IPS-NIHi7 (cell line): ENCODE data around the gene CITED4.

Experiments
- DNase-seq: peaks from one replicate; pipeline ENCODE4 v3.0.0; 2012; ENCODE audit warnings: mixed read lengths; ENCODE audit errors: extremely low spot score

CITED4 gene

DNA sequence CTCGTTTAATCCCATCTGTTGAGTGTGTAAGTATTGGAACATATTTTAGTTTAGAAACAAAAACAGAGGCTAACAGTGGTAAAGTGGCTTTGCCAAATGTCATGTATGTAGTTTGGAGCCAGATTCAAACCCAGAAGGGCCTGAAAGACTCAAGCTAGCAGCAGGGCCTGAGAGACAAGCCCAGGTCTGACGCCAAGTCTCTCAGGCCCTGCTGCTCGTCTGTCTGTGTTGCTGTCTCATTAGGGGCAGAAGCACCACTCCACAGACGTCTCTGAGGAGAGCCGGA lies 8.3 kb downstream of the CITED4 start:
- DNase-seq: no peak

DNA sequence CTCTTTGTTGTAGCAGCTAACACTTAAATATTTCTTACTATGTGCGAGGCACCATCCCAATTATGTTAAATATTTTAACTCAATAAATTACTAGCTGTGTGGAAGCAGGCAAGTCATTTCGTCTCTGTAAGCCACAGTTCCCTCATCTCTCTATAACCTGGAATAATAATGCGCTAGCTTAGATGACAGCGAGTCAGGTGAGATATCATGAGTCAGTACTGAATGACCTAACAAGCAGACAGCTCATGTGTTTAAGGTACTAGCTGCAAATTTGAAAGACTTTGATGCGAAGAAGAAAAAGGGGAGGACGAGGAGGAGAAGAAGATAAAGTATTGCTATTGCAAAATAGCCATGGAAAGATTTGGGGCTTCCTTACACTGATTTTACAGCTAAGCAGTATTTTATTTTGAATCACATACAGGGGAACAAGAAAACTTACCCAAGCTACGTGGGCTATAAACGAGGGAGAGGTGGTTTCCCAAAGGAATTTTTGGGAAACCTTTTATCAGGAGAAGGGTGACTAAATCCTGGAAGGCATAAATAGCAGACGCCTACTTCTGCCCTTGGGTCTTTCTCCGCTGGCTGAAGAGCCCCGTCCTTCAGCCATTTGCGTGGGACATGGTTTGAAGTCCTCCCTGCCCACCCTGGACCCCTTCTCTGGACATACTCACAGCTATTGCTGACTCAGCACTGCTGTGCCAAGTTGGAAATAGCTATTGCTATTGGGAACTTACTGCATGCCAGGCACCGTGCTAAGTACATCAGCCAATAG lies 8.9 kb downstream of the CITED4 start:
- DNase-seq: no peak

DNA sequence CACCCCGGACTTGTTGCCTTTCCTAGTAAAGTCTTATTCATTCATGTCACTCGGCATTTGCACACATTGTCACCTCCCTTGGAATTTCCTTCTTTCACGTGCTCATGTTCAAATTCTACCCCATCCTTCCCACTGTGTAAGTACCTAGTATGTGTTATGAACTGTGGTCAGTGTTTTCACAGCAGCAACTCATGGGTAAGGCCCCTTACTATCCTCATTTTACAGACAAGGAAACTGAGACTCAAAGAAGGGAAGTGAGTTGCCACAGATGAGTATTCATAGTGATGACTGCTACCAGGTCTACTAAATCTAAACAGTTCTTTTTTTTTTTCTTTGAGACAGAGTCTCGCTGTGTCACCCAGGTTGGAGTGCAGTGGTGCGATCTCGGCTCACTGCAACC lies 10.5 kb downstream of the CITED4 start:
- DNase-seq: no peak

DNA sequence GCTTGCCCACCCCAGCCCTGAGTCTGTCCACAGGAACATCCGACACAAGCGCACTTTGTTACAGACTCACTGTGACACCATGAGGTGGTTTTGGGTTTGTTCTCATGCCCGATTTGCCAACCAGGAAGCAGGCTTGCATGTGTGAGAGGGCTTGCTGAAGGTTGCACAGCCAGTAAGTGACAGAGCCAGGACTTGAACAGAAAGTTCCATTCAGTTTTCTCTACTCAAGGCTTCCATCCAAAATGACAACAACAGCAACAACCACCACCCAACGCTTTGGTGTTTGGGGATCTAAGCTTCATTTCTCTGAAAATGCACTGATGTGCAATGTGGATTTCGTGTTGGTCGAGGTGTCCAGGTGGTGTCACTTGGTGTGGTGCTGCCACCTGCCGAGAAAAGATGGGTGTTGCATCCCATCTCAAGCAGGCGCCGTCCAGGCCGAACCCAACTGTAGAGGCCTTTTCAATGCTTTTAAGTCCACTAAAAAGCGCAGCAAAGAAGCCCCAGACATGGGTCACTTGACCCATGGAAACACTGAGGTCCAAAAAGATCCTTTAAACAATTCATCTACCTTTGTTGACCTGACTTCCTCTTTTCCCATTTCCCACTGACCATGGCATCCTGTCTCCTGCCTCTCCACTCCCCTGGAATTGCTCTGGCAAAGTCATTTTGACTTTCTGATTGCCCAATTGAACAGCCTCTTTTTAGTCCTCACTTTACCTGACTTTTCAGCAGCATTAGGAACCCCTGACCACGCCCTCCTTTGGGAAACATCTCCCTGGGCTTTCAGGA lies 12.2 kb downstream of the CITED4 start:
- peak; percentile 77 for DNase-seq

DNA sequence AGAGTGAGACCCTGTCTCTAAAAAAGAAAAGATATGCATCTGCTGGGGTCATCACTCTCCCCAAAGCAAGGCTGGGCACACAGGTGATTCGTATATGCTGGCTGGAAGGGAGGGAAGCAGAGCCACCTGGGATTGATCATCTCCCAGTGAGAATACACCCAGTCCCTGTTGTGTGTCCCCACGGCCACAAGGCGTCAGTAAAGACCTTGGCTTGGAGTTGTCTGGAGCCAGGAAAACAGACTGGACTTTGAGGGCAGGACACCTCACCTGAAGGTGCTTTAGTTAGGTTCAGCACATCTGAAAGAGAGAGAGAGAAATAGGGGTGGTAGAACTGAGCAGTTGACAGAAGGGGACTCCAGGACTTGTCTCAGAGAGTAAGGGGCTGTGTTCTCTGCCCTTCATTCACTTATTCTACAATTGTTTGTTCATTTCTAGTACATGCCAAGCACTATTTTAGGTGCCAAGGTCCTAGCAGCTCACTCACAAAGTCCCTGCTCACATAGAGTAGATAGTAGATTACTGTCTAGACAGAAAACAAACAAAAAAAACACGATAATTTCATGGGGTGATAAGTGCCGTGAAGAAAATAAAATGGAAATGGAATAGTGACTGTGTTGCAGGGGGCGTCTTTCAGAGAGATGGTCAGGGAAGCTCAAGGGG lies 13.5 kb downstream of the CITED4 start:
- peak; percentile 84 for DNase-seq

DNA sequence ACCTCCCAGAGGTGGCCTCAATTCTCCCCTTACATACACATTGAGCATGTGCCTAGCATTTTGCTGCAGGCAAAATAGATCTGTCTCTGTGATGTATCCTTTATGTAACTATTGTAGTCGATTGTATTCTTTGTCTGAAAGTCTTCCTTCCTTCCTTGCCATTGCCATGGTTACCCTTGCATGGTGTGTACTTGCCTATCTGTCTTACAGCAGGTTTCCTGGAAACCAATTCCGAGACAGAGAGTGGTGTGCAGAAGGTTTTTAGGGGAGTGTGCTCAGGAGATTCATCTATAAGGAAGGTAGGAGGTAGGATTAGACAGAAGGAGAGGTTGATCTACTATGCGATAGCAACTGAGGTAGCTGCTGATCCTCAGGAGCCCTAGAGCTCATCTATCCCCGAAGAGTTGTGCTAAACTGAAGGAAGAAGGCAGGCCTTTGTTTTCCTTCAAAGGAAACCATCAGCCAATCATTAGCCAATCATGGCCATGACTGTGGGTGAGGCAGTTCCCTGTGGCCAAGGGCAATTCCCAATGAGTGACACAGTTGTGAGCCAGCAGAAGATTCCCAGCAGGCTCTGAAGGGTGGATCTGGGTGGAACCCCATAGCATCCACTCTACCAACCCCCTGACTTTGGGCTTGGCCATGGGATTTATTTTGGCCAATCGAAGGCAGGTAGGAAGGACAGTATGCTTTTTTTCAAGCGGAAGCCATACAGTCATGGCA lies 15.0 kb downstream of the CITED4 start:
- no peak for DNase-seq

DNA sequence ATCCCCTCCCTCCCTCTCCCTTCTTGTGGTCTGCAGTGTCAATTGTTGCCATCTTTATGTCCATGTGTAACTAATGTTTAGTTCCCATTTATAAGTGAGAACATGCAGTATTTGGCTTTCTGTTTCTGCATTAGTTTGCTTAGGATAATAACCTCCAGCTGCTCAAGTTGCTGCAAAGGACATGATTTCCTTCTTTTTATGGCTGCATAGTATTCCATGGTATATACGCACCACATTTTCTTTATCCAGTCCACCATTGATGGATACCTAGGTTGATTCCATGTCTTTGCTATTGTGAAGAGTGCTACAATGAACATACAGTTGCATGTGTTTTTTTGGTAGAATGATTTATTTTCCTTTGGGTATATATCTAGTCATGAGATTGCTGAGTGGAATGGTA lies 16.3 kb downstream of the CITED4 start:
- no peak for DNase-seq

DNA sequence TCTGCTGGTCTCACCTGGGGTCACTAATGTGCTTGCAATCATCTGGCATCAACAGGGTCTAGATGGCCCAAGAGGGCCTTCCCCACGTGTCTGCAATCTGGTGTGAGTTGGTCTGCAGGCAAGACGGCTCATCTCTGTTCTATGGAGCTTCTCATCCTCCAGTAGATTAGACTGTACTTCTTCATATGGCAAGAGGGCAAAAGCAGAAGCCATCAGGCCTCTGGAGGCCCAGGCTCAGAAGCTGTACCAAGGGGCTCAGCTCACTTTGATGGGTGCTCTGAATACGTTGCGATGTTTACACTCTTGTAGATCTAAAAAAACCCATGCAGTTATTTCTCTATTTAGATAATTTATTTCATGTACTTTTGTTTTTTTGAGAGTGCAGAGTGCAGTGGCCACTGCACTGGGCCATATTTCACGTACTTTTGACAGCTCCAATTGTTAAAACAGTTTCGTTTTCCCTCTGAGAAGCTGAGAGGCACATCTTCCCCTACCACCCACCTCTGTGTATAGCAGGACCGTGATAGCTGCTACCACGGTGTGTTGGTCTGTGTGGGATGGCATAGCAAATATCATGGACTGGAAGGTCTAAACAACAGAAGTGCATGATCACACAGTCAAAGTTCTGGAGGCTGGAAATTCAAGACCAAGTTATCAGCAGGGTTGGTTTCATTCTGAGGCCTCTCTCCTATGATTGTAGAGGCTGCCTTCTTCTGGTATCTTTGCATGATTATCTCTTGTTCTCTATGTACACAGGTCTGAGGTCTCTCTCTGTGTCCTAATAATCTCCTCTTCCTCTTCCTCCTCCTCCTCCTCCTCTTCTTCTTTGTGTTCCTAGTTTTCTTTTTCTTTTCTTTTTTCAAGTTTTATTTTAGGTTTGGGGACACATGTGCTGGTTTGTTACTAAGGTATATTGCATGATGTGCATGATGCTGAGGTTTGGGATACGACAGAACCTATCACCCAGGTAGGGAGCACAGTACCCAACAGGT lies 17.0 kb downstream of the CITED4 start:
- no peak for DNase-seq

DNA sequence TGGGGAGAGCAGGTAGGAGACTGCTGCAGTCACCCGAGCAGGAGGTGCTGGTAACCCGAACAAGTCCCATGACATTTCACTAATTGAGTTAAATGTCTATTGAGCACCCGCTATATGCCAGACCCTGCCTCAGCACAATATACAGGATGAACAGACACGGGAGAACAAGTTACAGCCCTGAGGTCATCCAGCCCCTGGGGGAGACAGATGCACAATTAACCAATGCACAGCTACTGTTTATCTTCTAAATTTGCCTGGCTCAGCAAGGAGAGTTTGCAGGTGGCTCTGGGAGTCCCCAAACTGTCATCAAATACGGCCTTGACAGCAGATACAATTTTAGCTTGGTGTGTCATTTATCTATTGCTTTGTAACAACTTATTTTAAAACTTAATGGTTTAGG lies 18.1 kb downstream of the CITED4 start:
- no peak for DNase-seq

DNA sequence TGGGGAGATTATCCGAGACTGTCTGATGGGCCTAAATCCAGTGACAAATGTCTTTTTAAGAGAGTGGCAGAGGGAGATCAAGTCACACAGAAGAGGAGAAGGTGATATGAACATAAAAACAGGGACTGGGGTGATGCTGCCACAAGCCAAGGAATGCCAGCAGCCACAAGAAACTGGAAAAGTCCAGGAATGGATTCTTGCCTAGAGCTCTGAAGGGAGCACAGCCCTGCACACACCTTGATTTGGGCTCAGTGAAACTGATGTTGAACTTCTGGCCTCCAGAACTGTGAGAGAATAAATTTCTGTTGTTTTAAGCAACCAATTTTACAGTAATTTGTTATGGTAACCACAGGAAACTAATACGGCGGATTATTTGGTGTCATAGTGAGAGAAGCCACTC lies 19.5 kb downstream of the CITED4 start:
- DNase-seq: no peak

DNA sequence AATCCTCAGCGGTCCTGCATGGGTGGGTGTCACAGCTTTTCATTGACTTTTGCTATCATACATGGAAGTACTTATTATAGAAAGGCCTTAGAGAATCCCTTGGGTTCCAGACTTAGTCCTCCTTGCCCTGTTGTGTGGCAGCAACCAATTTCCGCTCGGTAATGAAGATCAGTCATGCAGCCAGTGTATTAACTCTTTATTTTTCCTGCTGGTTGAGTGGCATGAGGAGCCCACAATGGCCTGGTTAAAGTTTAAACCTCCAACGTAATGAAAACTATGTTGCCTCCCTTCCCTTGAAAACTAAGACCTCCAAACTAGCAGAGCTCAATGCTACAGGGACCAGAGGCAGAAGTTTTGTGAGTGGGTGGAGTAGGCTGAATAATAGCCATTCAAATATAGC lies 20.0 kb downstream of the CITED4 start:
- DNase-seq: no peak

DNA sequence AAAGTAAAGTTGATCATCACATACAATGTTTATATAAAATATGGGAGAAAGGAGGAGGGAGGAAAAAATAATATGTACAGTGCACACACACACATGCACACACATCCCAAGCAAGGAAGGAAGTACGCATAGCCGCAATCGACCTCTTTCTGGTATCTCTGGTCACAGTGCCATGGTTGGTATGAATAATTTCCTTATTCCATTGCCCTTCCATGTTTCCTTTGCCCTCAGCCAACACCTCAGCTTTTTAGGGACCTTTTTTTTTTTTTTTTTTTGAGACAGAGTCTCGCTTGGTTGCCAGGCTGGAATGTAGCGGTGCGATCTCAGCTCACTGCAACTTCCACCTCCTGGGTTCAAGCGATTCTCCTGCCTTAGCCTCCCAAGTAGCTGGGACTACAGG lies 20.6 kb downstream of the CITED4 start:
- no peak for DNase-seq

DNA sequence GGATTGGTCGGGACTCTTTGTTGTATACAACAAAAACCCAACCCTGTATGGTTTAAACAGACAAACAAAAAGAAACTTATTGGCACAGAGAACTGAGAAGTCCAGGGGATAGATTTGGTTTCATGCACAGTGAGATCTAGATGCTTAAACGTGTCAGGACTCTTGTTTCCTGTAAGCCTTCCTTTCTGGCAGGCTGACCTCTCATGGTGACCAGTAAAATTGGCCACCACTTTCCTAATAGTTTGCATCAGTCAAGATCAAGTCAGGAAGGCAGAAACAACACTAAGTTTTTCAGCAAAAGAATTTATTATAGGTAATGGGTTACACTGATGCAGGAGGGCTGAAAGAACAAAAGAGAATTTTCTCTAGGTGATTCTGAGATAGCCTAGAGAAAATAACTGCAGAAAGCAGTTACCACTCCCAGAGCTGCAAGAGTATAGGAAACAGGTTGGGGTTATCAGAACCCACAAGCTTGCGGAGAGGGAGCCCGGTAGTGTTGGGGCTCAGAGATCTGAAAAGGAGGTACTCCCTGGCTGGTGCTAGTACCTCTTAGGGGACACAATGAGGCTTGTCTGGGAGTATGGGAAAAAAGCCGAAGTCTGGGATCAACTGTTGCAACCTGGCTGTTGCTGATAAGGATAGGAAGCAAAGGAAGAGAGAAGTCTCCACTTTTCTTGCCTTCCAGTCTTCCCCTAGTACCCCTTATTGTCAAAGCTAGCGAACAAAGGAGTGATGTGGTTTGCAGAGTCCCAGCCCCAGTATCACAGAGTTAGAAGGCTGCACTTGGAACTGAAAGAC lies 21.4 kb downstream of the CITED4 start:
- no peak for DNase-seq

DNA sequence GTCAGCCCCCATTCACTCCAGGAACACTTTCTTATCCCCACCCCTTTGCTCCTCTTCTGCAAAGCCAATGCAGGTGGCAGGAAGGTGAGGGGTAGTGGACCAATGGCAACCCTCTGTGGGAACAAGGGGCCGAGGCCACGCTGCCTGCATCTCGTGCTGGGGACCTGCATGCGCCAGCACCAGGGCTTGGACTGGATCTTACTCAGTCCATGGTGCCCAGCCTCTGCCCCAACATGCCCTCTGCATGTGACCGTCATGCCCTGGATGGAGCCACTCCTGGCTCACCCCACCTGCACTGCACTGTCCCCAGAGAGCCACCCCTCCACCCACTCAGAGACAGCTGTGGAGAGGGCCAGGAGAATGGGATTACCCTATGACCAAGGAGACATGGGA lies 22.2 kb downstream of the CITED4 start:
- DNase-seq: no peak

DNA sequence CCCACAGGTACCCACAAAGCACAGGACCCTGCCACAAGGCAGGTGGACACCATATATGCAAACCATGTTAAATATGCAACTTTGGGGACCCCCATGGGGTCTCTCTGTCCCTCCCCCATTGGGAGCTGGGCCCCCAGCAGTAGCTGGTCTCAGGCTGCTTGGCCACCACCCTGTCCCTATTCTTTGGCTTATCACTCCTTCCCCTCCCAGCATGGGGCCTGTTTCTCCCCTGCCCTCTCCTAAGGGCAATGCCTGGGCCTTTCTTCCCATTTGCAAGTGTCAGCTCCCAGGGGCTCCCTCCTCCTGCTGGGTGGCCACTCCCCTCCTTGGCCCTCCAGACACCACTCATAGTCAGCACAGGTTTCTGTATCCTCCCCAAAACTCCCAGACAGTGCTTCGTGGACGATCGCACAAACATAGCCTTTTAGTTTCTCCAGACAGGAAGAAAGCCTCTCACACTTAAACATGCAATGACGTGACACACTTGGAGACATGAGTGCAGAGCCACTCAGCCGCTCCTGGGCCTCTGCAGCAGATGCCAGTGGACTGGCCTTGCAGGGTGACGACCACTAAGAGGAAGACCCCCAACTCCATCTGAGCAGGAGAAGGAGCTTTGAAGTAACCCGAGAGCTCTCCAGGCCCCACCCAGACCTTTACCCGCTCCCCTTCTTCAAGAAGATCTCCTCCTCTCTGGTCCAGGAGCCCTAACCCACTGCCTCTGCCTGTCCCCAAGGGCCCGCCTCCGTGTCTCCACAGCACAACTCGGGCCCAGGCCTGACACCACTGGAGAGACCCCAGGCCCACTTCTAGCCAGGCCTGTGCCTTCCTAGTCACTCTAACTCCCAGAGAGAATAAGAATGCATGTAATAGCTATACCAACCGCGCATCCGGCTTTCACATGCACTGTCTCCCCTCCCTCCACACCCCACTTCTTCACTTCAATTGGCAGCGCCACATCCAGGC lies 22.9 kb downstream of the CITED4 start:
- no peak for DNase-seq

DNA sequence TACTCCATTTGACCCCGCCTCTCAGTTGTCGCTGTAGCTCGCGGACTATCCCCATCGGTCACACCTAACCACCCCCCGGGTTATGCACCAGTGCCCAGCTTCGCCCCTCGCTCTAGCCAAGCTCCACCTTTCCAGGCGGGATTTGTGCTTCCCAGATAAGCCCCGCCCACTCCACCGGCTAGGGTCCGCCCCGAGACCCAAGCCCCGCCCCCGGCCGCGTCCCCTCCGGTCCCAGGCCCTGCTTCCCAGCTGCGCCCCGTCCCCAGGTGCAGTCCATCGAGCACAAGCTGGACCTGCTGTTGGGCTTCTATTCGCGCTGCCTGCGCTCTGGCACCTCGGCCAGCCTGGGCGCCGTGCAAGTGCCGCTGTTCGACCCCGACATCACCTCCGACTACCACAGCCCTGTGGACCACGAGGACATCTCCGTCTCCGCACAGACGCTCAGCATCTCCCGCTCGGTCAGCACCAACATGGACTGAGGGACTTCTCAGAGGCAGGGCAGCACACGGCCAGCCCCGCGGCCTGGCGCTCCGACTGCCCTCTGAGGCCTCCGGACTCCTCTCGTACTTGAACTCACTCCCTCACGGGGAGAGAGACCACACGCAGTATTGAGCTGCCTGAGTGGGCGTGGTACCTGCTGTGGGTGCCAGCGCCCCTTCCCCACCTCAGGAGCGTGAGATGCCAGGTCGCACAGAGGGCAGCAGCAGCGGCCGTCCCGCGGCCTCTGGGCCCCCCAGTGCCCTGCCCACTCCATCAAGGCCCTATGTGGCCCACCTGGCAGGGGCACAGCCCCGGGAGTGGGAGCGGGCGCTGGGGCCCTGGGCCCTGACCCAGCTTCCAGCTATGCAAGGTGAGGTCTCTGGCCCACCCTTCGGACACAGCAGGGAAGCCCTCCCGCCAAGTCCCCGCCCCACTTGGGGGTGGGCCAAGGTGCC lies 23.9 kb downstream of the CITED4 start:
- DNase-seq: peak; percentile 72

DNA sequence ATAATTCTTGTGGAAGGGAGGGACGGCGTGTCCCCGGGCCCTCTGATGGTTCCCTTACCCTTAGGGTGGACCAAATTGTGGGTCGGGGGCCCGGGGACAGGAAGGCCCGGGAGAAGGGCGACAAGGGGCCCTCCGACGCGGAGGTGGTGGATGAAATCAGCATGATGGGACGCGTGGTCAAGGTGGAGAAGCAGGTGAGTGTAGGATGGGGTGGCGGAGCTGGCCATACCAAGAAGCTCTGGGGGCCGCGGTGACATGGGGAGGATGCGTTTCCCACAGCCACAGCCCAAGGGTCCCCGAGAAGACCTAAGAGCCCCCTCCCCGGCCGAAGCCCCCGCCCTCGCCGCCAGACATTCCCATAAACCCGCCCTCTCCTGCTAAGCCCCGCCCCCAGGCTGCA lies 24.6 kb downstream of the CITED4 start:
- DNase-seq: no peak

DNA sequence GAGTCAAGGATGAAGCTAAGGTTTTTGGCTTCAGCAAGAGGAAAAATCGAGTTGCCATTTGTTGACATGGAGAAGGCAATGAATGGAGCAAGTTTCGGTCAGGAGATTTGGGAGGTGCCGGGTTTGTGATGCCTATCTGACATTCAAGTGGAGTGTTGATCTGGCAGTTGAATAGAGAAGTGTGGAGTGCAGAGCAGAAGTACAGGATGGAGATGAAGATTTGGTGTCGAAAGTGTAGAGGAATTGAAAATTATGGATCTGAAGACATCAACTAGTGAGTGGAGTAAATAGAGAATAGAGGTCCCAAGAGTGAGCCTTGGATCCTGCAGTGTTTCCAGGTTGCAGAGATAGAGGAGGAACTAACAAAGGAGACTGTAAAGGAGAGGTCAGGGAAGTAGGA lies 25.9 kb downstream of the CITED4 start:
- no peak for DNase-seq
